ENCODE results near the gene CALCR.
"Not testable (repeated sequence)": the region's sequence is repeated elsewhere in the genome, so short reads cannot be mapped to it uniquely, and the experiment has no call there.

The CALCR gene

GRCh38 chr7:93574646-93575554 lies at the start of gene CALCR:
Gene CALCR (minus strand): TSS chr7:93574724. CDS start chr7:93486981, 87,743 bp downstream.
- no peak for DNase-seq

- DNase-seq = no peak
These were observed 49.3 kb upstream of the CALCR start for GRCh38 chr7:93623816-93624215.

- no peak for DNase-seq
These were observed 47.8 kb upstream of the CALCR start for GRCh38 chr7:93622036-93623033.

- no peak for DNase-seq
These were observed 46.3 kb upstream of the CALCR start for GRCh38 chr7:93620864-93621263.

- DNase-seq = no peak
These were observed 45.5 kb upstream of the CALCR start for GRCh38 chr7:93620057-93620456.

GRCh38 chr7:93601363-93601762 lies 26.8 kb upstream of the CALCR start:
- DNase-seq = no peak

- no peak for DNase-seq
These were observed 19.7 kb upstream of the CALCR start for GRCh38 chr7:93594250-93594649.

- no peak for DNase-seq
These were observed 18.2 kb upstream of the CALCR start for GRCh38 chr7:93592588-93593266.

- not testable (repeated sequence) for DNase-seq
These were observed 16.9 kb upstream of the CALCR start for GRCh38 chr7:93591224-93592050.

- not testable (repeated sequence) for DNase-seq
These were observed 11.9 kb upstream of the CALCR start for GRCh38 chr7:93586479-93586865.

- not testable (repeated sequence) for DNase-seq
These were observed 11.4 kb upstream of the CALCR start for GRCh38 chr7:93585694-93586478.

- no peak for DNase-seq
These were observed 4.9 kb upstream of the CALCR start for GRCh38 chr7:93579431-93579830.

- no peak for DNase-seq
These were observed 4.2 kb upstream of the CALCR start for GRCh38 chr7:93578762-93579161.

GRCh38 chr7:93575555-93576399 lies 1.3 kb upstream of the CALCR start:
- DNase-seq = no peak

GRCh38 chr7:93574269-93574645 lies 267 bp downstream of the CALCR start:
- no peak for DNase-seq

GRCh38 chr7:93569189-93569588 lies 5.3 kb downstream of the CALCR start:
- no peak for DNase-seq

- no peak for DNase-seq
These were observed 7.6 kb downstream of the CALCR start for GRCh38 chr7:93566876-93567275.

GRCh38 chr7:93563584-93563983 lies 10.9 kb downstream of the CALCR start:
- DNase-seq = no peak

GRCh38 chr7:93562936-93563335 lies 11.6 kb downstream of the CALCR start:
- no peak for DNase-seq

- no peak for DNase-seq
These were observed 12.4 kb downstream of the CALCR start for GRCh38 chr7:93562106-93562505.

Data from NK-92 treated with Interleukin-12 subunit alpha and Interleukin-12 subunit beta, amount 100 ng/mL, for 24 hours (cell line).